PC-9 (cell line): ENCODE data around the gene ZDHHC17. TPM values are rescaled to one million over a fixed set of nuclear protein-coding genes. Genes with fewer than 3 reads are reported as not detected.

Experiments
- BruUV-seq: library from RNA; stranded (reverse); fragments of 400-500 nt; replicated peaks from 2 replicates; lab custom pipeline; 2021; lab: Mats Ljungman, UMichigan
- CTCF ChIA-PET: fragments of 300-600 bp; sonication (Branson Sonifier 250); formaldehyde crosslinking; loops from one replicate; lab custom pipeline; 2022; ENCODE audit warnings: antibody characterized with exemption; lab: Charles Lee
- POLR2A ChIA-PET: fragments of 300-600 bp; sonication (Branson Sonifier 250); formaldehyde crosslinking; loops from one replicate; lab custom pipeline; 2022; ENCODE audit warnings: antibody characterized with exemption; ENCODE audit not compliant: unreplicated experiment; lab: Charles Lee
- DNase-seq, 2 experiments: peaks; one replicate each; pipeline versions ENCODE4 v3.0.0 to v3.0.0-alpha.2; 2015 to 2022; ENCODE audit warnings: mixed read lengths in 1 of 2
- H2AFZ ChIP-seq: fragments of 200-600 bp; sonication (generic); 2 replicates; pipeline ENCODE4 v1.8.1; 2017; ENCODE audit warnings: antibody characterized with exemption
- H3F3A ChIP-seq: fragments of 200-600 bp; sonication (generic); 2 replicates; pipeline ENCODE4 v1.8.1; 2017; ENCODE audit warnings: antibody characterized with exemption, mild to moderate bottlenecking, low read depth; ENCODE audit not compliant: insufficient read depth
- H3K27ac ChIP-seq: fragments of 200-600 bp; sonication (generic); 2 replicates; pipeline ENCODE4 v1.6.1; 2016; ENCODE audit warnings: mixed run types
- H3K27me3 ChIP-seq: fragments of 200-600 bp; sonication (generic); 2 replicates; pipeline ENCODE4 v1.6.1; 2016; ENCODE audit warnings: low read depth, mixed run types; ENCODE audit not compliant: insufficient read depth
- H3K36me3 ChIP-seq: fragments of 200-600 bp; sonication (generic); 2 replicates; pipeline ENCODE4 v1.6.1; 2016; ENCODE audit warnings: low read depth, mixed run types
- H3K4me1 ChIP-seq: fragments of 200-600 bp; sonication (generic); replicated peaks from 2 replicates; pipeline ENCODE4 v1.6.1; 2016; ENCODE audit warnings: mixed run types; ENCODE audit not compliant: insufficient read depth
- H3K4me2 ChIP-seq: fragments of 200-600 bp; sonication (generic); 2 replicates; pipeline ENCODE4 v1.6.1; 2017; ENCODE audit warnings: mixed run types
- H3K4me3 ChIP-seq: fragments of 200-600 bp; sonication (generic); 2 replicates; pipeline ENCODE4 v1.6.1; 2016; ENCODE audit warnings: mixed run types
- H3K79me2 ChIP-seq: fragments of 200-600 bp; sonication (generic); 2 replicates; pipeline ENCODE4 v1.6.1; 2017; ENCODE audit warnings: low read depth, mixed run types
- H3K9me2 ChIP-seq: fragments of 200-600 bp; sonication (generic); 2 replicates; pipeline ENCODE4 v1.8.1; 2017; ENCODE audit warnings: mild to moderate bottlenecking; ENCODE audit not compliant: insufficient read depth
- H3K9me3 ChIP-seq: fragments of 200-600 bp; sonication (generic); 2 replicates; pipeline ENCODE4 v1.8.1; 2016; ENCODE audit warnings: low read depth; ENCODE audit not compliant: insufficient read depth
- H4K20me1 ChIP-seq: fragments of 200-600 bp; sonication (generic); 2 replicates; pipeline ENCODE4 v1.8.1; 2017; ENCODE audit not compliant: insufficient read depth
- EZH2 ChIP-seq: fragments of 200-600 bp; sonication (generic); IDR thresholded peaks from 2 replicates; pipeline ENCODE4 v1.8.0; 2017; ENCODE audit warnings: antibody characterized with exemption, low read depth
- intact Hi-C: fragments of 100-400 bp; cut with micrococcal nuclease; formaldehyde crosslinking; loops from one replicate; pipeline ENCODE4 v1.10.0; 2022; ENCODE audit not compliant: unreplicated experiment
- total RNA-seq: library from RNA; stranded (reverse); gene quantifications from 2 replicates; pipeline ENCODE4 v1.2.3, GENCODE V29; 2021
- TF ChIP-seq, protein P1 (sequence below): fragments of 200-600 bp; sonication (generic); conservative IDR thresholded peaks from 2 replicates; pipeline ENCODE4 v1.6.1; 2017; ENCODE audit warnings: mixed run types, antibody characterized with exemption, mild to moderate bottlenecking, moderate library complexity

The ZDHHC17 gene
- total RNA-seq, 1 experiment from 2014 or later = 24.7 TPM

DNA sequence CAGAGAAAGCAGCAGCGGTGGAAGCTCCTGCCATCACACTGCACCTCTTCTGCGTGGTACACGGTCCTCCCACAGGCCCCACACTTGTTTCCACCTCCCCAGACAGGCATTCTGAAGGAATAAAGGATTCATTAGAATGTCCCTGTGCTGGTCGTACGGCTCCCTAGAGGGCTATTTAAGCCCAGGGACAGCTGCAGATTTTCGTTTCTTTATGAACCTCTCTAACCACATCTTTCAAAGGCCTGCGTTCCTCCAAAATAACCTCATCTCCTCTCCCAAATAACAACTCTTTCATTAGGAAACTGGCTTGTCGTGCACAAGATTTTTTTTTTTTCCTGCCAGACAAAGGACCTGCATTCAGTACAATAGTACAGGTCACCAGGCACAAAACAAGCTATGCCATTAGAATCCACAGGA, 102.2 kb downstream of the ZDHHC17 start:
- POLR2A ChIA-PET = no interaction called here
- CTCF ChIA-PET = interaction anchor here (0.6 kb wide), 1 partner anchor 9 kb away, joined by 3 read pairs; no protein-coding TSS in a partner anchor
- Histone ChIP-seq H3K4me1 (no peaks in the 10 kb centered on the region), H3K27me3 (no peaks in the 10 kb centered on the region), H3K4me2 (no peak overlapping the region), H3K27ac (no peak overlapping the region), H3F3A (no peaks in the 10 kb centered on the region), H4K20me1 (no peaks in the 10 kb centered on the region), H3K79me2 (no peaks in the 10 kb centered on the region), H3K9me2 (no peaks in the 10 kb centered on the region), H2AFZ (no peak overlapping the region), H3K9me3 (no peaks in the 10 kb centered on the region), H3K36me3 (no peaks in the 10 kb centered on the region), H3K4me3 (no peak overlapping the region)
- no peak for TF ChIP-seq EZH2
- TF ChIP-seq, protein P1, sequence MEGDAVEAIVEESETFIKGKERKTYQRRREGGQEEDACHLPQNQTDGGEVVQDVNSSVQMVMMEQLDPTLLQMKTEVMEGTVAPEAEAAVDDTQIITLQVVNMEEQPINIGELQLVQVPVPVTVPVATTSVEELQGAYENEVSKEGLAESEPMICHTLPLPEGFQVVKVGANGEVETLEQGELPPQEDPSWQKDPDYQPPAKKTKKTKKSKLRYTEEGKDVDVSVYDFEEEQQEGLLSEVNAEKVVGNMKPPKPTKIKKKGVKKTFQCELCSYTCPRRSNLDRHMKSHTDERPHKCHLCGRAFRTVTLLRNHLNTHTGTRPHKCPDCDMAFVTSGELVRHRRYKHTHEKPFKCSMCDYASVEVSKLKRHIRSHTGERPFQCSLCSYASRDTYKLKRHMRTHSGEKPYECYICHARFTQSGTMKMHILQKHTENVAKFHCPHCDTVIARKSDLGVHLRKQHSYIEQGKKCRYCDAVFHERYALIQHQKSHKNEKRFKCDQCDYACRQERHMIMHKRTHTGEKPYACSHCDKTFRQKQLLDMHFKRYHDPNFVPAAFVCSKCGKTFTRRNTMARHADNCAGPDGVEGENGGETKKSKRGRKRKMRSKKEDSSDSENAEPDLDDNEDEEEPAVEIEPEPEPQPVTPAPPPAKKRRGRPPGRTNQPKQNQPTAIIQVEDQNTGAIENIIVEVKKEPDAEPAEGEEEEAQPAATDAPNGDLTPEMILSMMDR = no peak
- BruUV-seq = no TSS peak
- intact Hi-C loops = no loop called here
- no peak for DNase-seq

DNA sequence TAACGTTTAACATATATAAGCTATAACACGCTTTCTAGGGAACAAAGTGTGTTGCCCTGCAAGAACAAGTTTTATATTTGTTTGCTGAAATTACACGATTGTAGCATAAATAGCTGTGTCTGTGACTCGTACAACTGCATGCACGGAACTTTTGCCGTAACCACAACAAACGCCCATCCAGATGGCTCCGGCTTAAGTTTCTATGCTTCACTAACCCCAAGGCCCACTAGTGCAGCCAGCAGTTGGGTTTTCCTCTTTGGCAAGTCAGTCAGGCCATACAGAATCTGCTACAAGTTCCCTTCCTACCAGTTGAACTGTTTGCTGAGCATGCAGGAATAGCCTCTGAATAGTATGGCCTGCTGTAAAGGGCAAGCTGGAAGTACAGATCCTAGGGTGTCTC, 102.8 kb downstream of the ZDHHC17 start:
- ChIA-PET CTCF (no interaction called here), POLR2A (no interaction called here)
- Histone ChIP-seq H3K4me2 (no peak overlapping the region), H3K9me3 (no peaks in the 10 kb centered on the region), H2AFZ (no peak overlapping the region), H3K36me3 (no peaks in the 10 kb centered on the region), H3K79me2 (no peaks in the 10 kb centered on the region), H3K27me3 (no peaks in the 10 kb centered on the region), H3K9me2 (no peaks in the 10 kb centered on the region), H3K4me3 (no peak overlapping the region), H3K4me1 (no peaks in the 10 kb centered on the region), H4K20me1 (no peaks in the 10 kb centered on the region), H3F3A (no peaks in the 10 kb centered on the region), H3K27ac (no peak overlapping the region)
- intact Hi-C loops = no loop called here
- TF ChIP-seq, protein P1 = no peak
- no peak for TF ChIP-seq EZH2
- DNase-seq = no peak
- no TSS peak for BruUV-seq

DNA sequence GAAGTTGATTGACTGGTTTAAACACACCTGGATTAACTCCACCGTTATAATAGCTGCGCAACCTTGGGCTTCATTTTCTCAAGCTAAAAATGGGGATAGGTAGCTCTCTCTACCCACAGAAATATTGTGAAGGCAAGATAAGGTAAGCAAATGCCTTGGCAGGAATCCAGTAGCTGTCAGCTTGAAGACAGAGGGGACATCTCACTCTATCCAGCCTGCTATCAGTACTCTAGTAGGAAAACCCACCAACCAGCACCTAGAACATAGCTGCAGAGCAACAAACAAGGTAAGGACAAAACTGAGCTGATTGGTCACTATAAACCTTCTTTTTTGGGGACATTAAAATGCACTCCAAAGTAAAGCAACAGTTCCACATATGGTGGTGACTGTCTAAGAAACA, 107.2 kb downstream of the ZDHHC17 start:
- intact Hi-C loops = no loop called here
- Histone ChIP-seq H2AFZ (no peak overlapping the region), H4K20me1 (no peaks in the 10 kb centered on the region), H3F3A (no peaks in the 10 kb centered on the region), H3K4me1 (no peaks in the 10 kb centered on the region), H3K36me3 (no peaks in the 10 kb centered on the region), H3K4me3 (no peak overlapping the region), H3K27me3 (no peaks in the 10 kb centered on the region), H3K79me2 (no peaks in the 10 kb centered on the region), H3K9me2 (no peaks in the 10 kb centered on the region), H3K9me3 (no peaks in the 10 kb centered on the region), H3K27ac (no peak overlapping the region), H3K4me2 (no peak overlapping the region)
- TF ChIP-seq, protein P1 = no peak
- TF ChIP-seq EZH2 = no peak
- DNase-seq = no peak
- no TSS peak for BruUV-seq
- CTCF ChIA-PET = no interaction called here
- POLR2A ChIA-PET = no interaction called here
